G401 (cell line): ENCODE results near the gene MAD2L1BP. TPM values are rescaled to one million over a fixed set of nuclear protein-coding genes. Genes with fewer than 3 reads are reported as not detected.
A peak's percentile ranks its signal among the peaks of the same experiment; 100 is the strongest.
"Not testable (repeated sequence)": the region's sequence is repeated elsewhere in the genome, so short reads cannot be mapped to it uniquely, and the experiment has no call there.

ENCODE experiments used
- DNase-seq: peaks from one replicate; pipeline ENCODE4 v3.0.0-alpha.2; 2015; ENCODE audit warnings: low spot score
- in situ Hi-C: cut with HindIII; loops from 2 replicates; pipeline ENCODE4 v1.10.0; 2016; ENCODE audit warnings: low sequenced_read_pairs, mixed read lengths
- total RNA-seq: library from RNA; depleted of rRNA; stranded (reverse); fragments of >200 nt; shearing (Covaris generic); gene quantifications from 2 replicates; pipeline ENCODE4 v1.2.3, GENCODE V29; 2014; rRNA removed

Gene MAD2L1BP, protein sequence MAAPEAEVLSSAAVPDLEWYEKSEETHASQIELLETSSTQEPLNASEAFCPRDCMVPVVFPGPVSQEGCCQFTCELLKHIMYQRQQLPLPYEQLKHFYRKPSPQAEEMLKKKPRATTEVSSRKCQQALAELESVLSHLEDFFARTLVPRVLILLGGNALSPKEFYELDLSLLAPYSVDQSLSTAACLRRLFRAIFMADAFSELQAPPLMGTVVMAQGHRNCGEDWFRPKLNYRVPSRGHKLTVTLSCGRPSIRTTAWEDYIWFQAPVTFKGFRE
- 59.0 and 78.9 TPM in 2 replicates for total RNA-seq

DNA sequence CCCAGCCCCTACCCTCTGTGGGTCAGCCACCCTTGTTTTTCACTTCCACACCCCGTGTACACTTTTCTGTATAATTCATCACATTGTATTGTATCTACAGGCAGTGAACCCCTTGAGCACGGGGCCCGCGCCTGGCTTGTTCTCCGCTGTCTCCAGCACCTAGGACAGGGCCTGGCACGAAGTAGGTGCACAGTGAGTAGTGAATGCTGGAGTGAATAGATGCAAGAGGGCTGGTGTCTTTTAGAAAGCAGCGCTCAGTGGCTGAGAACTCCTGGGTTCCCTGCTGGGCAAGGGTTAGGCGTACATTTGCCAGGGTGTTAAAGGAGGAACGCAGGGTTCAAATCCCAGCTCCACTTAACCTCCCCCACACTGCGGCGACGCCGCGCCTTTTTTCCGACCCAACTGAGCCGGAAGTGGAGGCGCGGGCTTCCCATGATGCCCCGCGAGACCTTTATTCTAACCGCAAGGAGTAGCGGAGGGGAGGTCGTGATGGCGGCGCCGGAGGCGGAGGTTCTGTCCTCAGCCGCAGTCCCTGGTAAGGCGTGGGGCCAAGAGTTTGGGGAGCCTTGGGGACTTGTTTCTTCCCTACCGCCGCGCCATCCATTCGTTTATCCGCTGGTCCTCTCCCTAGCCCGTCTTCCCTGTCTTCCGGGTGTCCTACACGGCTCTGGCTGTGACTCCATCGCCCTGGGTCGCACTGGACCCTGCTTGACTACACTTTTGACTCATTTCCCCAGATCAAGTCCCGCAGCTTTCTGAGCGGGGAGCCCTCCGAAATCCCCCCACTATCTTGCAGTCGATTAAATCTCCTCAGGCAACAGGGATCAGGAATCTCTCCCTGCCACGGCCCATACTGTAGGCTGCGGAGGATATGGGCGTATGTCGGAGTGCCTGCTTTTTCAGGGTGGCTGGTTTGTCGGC is at the start of gene MAD2L1BP:
Gene MAD2L1BP, plus strand, starts transcription at position 454 of the 921 bp plus-strand sequence. Its CDS starts 36 bp downstream, at position 490.
- in situ Hi-C loops = no loop called here
- DNase-seq = peak; percentile 86

DNA sequence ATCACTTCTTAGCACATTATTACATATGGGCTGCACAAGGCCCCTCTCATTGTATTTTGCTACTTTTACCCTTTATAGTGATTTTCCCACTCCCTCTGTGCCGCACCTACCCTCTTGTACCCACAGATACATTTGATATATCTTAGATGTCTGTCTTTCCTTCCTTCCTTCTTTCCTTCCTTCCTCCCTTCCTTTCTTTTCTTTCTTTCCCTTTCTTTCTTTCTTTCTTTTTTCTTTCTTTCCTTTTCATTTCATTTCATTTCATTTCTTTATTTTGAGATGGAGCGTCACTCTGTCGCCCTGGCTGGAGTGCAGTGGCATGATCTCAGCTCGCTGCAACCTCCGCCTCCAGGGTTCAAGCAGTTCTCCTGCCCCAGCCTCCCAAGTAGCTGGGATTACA is 47.4 kb upstream of the MAD2L1BP start:
- DNase-seq = no peak
- in situ Hi-C loops = no loop called here

DNA sequence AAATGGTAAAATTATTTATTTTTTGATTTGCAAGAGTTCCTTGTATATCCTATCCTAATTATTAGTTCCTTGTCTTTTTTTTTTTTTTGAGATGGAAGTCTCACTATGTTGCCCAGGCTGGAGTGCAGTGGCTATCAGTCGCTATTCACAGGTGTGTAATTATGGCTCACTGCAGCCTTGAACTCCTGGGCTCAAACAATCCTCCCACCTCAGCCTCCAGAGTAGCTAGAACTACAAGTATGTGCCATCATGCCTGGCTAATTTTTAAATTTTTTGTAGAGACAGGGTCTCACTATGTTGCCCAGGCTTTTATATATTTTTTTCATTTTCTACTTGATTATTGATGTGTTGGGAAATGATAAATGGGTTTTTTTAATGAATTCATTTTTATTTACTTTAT is 46.1 kb upstream of the MAD2L1BP start:
- in situ Hi-C loops, DNase-seq: not testable (repeated sequence)

DNA sequence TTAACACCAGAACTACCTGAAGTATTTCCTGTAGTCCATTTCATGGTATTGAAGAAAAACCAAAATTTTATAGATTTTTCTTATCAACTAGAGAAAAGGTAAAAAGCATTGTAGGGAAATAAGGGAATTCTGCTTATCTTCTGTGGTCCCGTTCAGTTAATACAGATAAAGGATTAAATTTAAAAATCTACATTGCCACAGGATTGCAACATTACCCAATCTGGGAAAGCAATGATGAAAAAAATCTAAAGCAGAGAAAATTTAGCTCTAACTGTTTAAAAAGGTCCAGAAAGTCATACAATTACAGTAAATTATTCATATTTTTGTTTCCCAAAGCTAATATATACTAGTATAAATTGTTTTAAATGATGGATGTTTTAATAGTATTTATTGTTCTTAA is 41.7 kb upstream of the MAD2L1BP start:
- in situ Hi-C loops = no loop called here
- no peak for DNase-seq

DNA sequence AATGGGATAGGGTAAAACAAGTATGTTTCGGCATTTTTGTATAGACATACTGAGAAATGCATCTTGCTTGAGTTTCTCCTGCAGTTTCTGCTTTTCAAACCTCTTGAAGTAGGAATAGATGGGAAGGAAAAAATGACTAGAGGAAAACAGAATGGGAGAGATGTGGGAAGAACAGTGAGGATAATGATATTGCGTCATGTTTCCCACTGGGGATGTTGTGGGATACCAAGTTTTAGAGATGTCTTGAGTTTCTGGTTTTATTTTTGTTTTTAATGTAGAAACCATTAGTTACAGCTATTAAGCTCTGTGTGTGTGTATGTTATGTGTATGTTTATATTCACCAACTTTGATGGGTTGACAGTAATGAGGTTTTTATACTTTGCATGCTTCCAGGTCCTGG is 35.0 kb upstream of the MAD2L1BP start:
- no peak for DNase-seq
- in situ Hi-C loops = no loop called here

DNA sequence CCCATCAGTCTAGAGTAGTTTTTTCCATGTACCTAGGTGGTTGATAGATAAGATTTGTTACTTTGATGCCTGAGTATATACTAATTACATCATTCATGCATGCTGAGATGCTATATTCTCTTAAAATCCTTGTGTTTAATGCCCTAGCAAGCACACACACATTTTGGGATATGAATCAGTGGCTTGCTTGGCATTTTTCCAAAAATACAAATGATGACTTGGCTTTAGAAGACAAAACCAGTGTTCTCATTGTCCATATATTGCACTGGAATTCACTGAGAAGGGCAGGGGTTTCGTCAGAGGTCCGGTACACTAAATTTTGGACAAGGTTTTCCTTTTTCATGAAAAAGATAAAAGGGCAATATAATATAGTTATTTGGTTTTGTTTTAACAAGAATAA is 31.5 kb upstream of the MAD2L1BP start:
- no peak for DNase-seq
- in situ Hi-C loops = no loop called here

DNA sequence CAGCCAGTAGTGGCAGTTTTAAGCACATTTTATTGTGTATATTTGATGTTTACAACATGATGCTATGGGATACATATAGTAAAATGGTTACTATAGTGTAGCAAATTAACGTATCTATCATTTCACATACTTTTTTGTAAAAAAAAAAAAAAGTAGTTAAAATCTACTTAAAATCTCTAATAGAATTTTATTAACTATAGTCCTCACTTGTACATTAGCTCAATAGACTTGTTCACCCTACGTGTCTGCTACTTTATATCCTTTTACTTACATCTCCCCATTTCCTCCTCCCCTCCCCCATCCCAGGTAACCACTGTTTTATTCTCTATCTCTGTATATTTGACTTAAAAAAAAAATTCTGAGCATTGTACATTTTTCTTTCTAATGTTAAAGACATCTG is 29.6 kb upstream of the MAD2L1BP start:
- no peak for DNase-seq

DNA sequence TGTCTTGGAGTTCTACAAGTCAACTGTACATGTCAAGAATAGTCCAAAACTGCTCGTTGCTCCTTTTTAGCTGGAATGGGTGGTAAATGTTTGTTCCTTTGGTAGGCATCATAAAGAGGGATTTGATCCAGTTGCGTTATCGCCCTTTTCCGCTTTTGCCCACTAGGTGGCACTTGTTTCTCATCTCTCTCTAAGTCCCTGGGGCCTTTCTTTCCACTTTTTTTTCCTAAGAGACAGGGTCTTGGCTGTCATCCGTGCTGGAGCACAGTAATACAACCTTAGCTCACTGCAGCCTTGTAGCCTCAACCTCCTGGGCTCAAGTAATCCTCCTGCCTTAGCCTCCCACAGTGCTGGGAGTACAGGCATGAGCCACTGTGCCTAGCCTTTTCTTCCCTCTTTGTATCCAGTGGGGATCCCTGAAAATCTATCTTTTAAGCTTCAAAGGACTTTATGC is 27.3 kb upstream of the MAD2L1BP start:
- DNase-seq = peak; percentile 84
- in situ Hi-C loops = no loop called here

More for the DNA sequence above, 29.6 kb upstream of the MAD2L1BP start:
- in situ Hi-C loops = no loop called here

DNA sequence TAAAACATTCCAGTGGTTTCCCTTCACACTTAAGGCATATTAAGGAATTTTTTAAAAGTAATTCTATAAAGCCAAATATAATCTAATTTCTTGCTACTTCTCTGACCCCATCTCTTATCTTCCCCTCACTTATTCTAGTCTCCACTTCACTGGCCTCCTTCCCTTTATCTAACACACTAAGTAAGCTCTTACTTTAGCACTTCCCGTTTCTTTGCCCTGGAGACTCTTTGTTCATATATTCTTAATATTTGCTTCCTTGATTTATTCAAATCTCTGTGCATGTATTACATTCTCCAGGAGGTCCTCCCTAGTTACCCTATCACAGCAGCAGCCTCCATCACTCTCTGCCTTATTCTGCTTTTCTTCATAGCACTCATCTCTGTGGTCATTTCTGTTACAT is 26.8 kb upstream of the MAD2L1BP start:
- in situ Hi-C loops = no loop called here
- DNase-seq = no peak

DNA sequence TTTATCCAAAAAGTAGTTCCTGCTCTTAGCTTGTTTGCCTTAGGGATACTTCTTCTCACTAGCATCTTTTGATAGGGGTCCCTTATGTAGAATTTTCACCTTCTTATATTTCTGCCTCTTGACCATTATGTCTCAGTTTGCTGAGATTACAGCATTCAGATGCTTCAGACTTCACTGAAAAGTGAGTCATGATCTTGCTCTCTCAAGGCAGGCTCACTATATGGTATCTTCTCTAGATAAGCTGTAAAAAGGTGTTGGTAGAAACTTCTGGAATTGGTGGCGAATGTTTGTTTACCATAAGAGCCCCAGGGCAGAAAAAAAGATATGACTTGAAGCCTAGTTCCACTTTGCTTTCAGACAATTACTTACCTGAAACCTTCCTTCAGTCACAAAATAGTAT is 26.2 kb upstream of the MAD2L1BP start:
- no peak for DNase-seq
- in situ Hi-C loops = no loop called here

DNA sequence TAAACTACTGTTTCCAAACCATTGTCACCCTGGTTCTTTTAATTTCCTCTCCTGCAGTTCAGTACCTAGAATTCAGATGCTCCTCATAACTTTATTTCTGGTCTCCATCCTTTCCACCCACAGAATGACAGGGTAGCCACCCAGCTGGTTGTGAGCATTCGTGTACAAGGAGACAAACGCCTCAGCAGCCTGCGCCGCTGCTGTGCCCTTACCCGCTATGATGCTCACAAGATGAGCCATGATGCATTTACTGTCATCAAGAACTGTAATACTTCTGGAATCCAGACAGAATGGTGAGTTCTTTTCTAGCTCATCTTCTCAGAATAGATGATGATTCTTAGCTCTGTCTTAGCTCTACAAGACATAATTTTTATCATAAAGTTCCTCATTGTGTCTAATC is 25.2 kb upstream of the MAD2L1BP start:
- in situ Hi-C loops = no loop called here
- no peak for DNase-seq

DNA sequence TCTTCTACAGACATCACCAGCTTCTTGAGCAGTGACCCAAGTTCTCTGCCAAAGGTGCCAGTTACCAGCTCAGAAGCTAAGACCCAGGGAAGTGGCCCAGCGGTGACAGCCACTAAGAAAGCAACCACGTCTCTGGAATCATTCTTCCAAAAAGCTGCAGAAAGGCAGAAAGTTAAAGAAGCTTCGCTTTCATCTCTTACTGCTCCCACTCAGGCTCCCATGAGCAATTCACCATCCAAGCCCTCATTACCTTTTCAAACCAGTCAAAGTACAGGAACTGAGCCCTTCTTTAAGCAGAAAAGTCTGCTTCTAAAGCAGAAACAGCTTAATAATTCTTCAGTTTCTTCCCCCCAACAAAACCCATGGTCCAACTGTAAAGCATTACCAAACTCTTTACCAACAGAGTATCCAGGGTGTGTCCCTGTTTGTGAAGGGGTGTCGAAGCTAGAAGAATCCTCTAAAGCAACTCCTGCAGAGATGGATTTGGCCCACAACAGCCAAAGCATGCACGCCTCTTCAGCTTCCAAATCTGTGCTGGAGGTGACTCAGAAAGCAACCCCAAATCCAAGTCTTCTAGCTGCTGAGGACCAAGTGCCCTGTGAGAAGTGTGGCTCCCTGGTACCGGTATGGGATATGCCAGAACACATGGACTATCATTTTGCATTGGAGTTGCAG is 21.8 kb upstream of the MAD2L1BP start:
- in situ Hi-C loops = no loop called here
- no peak for DNase-seq

DNA sequence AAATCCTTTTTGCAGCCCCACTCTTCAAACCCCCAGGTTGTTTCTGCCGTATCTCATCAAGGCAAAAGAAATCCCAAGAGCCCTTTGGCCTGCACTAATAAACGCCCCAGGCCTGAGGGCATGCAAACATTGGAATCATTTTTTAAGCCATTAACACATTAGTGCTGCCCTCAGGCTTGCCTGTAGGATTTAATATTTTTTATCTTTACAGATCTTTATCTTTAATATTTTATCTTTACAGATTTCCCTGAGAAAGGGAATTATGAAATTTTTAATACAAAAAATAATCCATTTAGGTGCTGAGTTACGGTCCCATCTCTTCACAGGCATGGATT is 21.3 kb upstream of the MAD2L1BP start:
- DNase-seq = no peak
- in situ Hi-C loops = no loop called here

DNA sequence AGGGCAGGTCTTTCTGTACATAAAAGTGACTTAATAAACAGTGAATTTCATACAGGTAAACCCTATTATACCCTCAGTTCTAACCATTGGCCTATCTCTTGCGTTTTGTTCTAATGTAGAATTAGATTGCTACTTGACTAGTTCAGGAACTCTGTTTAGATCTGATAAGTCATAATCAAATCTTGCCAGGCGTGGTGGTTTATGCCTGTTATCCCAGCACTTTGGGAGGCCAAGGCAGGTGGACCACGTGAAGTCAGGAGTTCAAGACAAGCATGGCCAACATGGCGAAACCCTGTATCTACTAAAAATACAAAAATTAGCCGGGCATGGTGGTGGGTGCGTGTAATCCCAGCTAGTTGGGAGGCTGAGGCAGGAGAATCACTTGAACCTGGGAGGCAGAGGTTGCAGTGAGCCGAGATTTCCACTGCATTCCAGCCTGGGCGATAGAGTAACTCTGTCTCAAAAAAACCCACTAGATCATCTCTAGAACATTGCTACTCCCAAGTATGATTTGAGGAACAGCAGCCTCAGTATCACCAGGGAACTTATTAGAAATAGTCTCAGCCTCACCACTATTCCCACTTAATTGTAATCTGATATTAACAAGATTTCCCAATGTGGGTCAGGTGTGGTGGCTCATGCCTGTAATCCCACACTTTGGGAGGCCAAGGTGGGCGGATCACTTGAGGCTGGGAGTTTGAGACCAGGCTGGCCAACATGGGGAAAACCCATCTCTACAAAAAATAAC is 18.7 kb upstream of the MAD2L1BP start:
- DNase-seq = no peak
- in situ Hi-C loops = no loop called here

DNA sequence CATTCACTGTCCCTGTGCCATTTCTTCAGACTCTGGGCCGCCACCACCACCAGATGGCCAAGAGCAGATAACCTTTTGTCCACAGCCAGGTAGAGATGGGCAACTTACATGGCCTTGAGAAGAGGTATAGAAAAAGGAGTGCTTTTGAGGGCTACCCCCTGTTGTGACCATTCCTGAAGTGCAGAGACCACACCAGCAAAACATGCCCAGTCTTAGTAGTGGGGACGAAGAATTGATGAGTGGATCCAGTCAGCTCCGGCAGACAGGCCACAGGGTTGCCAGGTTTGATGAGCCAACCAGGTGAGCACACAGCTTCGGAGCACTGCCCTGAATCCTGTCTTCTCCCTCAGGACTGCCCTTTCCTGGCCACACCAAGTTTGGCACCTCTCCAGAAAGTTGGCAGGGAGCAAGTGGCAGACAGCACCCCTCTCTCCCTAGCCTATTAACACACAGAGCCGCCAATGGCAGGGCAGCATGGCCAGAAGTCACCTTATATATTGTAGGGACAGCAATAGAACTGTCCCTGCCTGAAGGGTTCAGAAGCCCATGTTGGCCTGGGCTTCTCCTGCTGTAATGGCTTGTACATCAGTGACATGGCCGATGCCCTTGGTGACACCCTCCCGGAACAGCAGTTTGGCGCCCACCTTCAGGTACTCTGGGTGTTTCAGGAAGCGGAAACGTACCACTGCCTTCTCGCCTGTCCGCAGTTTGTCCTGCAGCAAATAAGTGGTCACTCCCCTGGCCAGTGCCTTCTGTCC is 14.4 kb upstream of the MAD2L1BP start:
- in situ Hi-C loops = no loop called here
- no peak for DNase-seq

DNA sequence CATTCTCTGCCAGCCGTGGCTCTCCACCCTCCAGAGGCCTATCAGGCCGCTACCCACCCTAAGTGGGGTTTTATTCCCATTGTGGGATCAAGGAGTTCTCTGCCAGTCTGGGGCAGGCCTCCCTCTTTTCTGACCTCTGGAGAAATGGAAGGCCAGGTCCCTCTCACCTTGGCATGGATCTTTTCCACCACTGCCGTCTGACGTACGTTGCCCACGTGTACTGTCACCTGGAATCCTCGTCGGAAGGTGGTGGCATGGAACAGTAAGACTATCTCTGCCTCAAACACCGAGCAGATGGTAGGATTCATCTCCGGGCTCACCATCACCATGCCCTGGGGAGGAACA is 13.8 kb upstream of the MAD2L1BP start:
- DNase-seq = no peak
- in situ Hi-C loops = no loop called here

DNA sequence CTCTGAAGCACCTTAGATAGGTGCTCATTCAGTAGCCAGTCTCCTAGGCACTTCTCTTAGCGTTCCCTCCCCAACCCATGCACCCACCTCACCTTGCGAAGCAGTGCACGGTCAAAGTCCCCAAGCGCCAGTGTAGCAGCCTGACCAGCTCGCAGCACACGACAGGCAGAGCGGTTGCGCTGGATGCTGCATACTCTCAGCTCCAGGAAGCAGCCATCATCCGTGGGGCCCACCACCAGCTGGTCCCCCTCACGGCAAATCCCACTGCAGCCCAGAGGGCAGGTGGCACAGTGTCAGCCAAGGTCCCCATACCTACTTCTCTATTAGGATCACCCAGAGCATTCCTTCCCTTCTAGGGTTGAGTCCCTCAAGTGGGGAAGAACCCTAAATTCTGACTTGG is 13.1 kb upstream of the MAD2L1BP start:
- in situ Hi-C loops = no loop called here
- DNase-seq = no peak

DNA sequence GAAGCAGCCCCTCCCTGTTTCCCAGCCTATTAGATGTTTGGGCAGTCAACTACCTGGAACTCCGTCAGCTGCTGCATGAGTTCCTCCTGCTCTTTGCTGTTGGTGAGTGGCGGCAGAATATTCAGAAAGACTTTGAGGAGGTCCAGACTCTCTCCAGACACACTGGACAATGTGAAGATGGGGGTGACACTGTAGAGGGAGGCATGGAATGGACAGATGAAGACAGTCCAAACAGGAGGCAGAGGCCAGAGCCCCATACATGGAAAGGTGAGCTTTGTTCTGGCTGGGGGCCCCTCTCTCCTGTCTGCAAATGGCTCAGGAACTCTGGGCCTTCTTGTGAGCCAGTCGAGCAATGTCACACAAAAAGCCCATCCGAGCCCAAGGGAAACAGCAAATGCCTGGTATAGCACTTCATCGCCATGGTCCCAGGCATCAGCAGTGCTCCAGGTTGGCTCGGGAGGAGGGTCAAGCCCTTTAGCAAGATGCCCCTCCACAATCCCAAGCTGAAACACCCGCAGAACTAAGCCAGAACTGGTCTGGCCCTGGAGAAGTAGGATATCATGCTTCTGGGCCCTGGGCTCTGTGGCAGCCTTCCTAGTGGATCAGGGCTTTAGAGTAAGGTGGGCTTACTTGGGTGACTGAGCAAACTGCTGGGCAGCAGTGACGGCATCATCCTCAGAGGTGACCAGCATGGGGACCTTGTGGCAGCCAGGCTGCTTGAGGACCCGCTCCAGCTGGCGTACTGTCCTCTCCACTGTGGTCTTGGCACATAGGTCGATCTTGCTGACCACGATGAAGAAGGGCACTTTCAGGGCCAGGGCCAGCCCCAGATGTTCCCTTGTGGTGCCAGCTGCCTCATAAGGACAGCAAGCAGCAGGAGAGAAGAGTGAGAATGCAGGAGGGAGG is 11.5 kb upstream of the MAD2L1BP start:
- DNase-seq = no peak
- in situ Hi-C loops = no loop called here
